ENCODE results near the gene UNC13C. TPM values are rescaled to one million over a fixed set of nuclear protein-coding genes. Genes with fewer than 3 reads are reported as not detected.

The UNC13C gene
- total RNA-seq, 1 donor from 2014 or later = 0.21 TPM

DNA sequence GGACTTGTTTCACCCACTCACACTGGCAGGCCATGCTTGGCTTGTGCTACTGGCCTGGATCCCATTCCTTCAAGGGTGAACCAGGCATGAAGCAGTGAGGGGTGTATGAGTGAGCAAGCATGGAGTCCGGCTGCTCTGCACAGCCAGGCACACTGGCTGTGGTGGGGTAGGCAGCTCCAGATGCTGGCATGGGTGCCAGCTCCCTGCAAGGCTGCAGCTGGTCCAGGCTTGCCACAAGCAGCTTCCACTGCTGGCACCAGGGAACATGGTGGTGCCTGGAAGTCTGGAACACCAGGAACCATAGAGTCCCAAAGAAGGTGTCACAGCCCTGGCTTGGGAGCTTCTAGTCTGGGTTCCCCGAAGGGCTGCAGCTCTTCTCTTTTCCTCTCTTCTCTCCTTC, 395.1 kb downstream of the UNC13C start:
- no peak overlapping the region for H3K4me3 ChIP-seq (ENCODE audit: low read depth, low read length)
- TF ChIP-seq, protein P1, sequence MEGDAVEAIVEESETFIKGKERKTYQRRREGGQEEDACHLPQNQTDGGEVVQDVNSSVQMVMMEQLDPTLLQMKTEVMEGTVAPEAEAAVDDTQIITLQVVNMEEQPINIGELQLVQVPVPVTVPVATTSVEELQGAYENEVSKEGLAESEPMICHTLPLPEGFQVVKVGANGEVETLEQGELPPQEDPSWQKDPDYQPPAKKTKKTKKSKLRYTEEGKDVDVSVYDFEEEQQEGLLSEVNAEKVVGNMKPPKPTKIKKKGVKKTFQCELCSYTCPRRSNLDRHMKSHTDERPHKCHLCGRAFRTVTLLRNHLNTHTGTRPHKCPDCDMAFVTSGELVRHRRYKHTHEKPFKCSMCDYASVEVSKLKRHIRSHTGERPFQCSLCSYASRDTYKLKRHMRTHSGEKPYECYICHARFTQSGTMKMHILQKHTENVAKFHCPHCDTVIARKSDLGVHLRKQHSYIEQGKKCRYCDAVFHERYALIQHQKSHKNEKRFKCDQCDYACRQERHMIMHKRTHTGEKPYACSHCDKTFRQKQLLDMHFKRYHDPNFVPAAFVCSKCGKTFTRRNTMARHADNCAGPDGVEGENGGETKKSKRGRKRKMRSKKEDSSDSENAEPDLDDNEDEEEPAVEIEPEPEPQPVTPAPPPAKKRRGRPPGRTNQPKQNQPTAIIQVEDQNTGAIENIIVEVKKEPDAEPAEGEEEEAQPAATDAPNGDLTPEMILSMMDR (IDR thresholded peaks at IDR 0.05; ENCODE audit: insufficient read depth, low read length, poor library complexity, severe bottlenecking) = no peak
- no peaks in the 10 kb centered on the region for H3K36me3 ChIP-seq (ENCODE audit: control insufficient read depth, insufficient read depth, low read length)
- no peak for DNase-seq (ENCODE audit: low read depth)
- H3K27me3 ChIP-seq (ENCODE audit: control insufficient read depth, insufficient read depth, low read length) = no peaks in the 10 kb centered on the region

DNA sequence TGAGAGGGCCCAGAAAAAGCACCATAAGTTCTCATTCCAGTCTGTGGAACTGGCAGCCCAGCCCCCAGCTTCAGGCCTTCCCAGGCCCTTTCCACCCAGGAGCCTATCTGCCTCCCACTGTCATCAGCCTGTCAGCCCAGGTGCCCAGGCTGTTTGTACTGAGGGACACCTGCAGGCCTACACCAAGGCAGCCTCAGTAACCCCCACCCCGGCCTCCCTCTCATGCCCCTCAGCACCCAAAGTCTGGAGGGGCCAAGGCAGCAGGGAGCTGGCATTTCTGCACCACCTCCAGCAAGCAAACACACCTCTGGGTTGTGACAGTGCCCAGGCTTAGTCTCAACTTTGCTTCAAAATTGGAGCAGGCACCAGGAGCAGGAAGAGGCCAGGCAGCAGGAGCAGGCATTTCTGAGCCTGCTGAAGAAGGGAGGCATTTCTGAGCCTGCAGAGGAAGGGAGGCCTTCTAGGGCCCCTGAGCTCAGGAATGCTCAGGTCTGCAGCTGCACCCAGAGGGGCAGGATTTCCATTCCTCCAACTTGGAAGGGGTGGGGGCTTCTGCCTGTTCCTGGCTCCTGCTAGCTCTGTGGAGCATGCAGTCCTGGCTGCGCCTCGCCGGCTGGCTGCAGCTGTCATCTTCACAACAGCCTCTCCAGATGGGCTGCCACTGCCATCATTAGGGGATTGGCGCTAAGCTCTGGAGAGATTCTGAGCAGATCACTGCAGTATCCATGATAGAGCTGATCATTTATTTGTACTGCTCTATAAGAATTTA, 396.1 kb downstream of the UNC13C start:
- Histone ChIP-seq H3K27me3 (ENCODE audit: control insufficient read depth, insufficient read depth, low read length) (no peaks in the 10 kb centered on the region), H3K36me3 (ENCODE audit: control insufficient read depth, insufficient read depth, low read length) (no peaks in the 10 kb centered on the region), H3K4me3 (ENCODE audit: low read depth, low read length) (no peak overlapping the region)
- DNase-seq (ENCODE audit: low read depth) = no peak
- TF ChIP-seq, protein P1 (IDR thresholded peaks at IDR 0.05; ENCODE audit: insufficient read depth, low read length, poor library complexity, severe bottlenecking) = no peak

DNA sequence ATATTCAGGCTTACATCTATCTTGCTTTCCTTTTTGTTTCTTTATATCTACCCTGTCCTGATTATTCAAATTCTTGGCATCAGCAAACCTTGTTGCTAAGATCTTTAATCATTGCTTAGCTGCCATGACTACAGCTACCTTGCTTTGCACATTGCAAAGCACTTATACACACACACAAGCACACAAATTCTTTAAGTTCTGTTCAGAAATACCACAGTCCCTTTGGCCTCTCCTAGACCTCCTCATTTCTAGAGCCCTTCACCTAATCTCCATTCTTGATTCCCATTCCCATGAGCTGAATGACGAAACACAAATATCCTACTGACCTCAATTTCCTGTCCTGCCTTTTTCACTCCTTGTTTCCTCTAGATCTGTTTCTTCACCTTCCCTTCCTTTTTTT, 409.6 kb downstream of the UNC13C start:
- TF ChIP-seq, protein P1 (IDR thresholded peaks at IDR 0.05; ENCODE audit: insufficient read depth, low read length, poor library complexity, severe bottlenecking) = no peak
- no peak for DNase-seq (ENCODE audit: low read depth)
- Histone ChIP-seq H3K4me3 (ENCODE audit: low read depth, low read length) (no peak overlapping the region), H3K36me3 (ENCODE audit: control insufficient read depth, insufficient read depth, low read length) (no peaks in the 10 kb centered on the region), H3K27me3 (ENCODE audit: control insufficient read depth, insufficient read depth, low read length) (no peaks in the 10 kb centered on the region)

DNA sequence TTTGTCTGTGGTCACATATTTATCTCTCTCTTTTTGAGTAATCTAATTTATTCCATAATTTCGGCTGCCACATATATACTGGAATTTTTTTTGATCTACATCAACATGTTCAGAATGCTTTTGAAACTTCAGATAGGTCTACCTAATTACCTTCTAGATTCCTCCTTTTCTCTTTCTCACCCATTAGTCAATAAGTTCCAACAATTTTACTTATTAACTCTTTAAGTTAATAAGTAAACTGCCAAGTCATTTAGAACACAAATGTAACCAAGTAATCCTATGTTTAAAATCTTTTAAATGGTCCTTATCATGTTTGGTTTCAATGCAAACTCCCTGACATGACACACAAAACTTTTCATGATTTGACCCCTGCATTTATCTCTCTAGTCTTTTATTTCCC, 410.5 kb downstream of the UNC13C start:
- Histone ChIP-seq H3K27me3 (ENCODE audit: control insufficient read depth, insufficient read depth, low read length) (no peaks in the 10 kb centered on the region), H3K4me3 (ENCODE audit: low read depth, low read length) (no peak overlapping the region), H3K36me3 (ENCODE audit: control insufficient read depth, insufficient read depth, low read length) (no peaks in the 10 kb centered on the region)
- TF ChIP-seq, protein P1 (IDR thresholded peaks at IDR 0.05; ENCODE audit: insufficient read depth, low read length, poor library complexity, severe bottlenecking) = no peak
- DNase-seq (ENCODE audit: low read depth) = no peak

DNA sequence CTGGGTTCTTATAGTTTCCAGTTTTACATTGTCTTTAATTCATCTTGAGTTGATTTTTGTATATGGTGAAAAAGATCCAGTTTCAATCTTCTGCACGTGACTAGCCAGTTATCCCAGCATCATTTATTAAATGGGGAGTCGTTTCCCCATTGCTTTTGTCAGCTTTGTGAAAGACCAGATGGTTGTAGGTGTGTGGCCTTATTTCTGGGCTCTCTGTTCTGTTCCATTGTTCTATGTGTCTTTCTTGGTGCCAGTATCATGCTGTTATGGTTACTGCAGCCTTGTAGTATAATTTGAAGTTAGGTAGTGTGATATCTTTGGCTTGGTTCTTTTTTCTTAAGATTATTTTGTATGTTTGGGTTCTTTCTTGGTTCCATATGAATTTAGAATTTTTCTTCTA, 432.2 kb downstream of the UNC13C start:
- TF ChIP-seq, protein P1 (IDR thresholded peaks at IDR 0.05; ENCODE audit: insufficient read depth, low read length, poor library complexity, severe bottlenecking) = no peak

DNA sequence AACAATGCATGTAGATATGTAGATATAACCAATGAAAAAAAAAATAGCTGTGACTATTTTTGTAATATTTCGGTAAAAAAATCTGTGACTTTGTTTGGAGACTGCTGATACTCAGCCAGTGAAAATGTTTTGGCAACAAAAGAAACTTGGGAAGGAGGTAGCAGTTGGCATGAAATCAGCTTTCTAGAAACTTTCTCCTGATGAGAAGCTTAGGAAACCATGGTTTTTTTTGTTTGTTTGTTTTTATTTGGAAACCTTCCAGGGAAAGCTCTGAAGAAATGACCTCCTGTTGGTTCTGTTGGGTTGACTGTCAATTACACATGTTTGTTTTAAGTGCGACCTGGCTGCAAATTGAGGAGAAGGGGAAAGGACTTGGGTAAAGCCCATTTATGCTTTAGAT, 445.9 kb downstream of the UNC13C start:
- no peak overlapping the region for H3K4me3 ChIP-seq (ENCODE audit: low read depth, low read length)
- TF ChIP-seq, protein P1 (IDR thresholded peaks at IDR 0.05; ENCODE audit: insufficient read depth, low read length, poor library complexity, severe bottlenecking) = no peak

More for the DNA sequence above, 432.2 kb downstream of the UNC13C start:
- Histone ChIP-seq H3K4me3 (ENCODE audit: low read depth, low read length) (no peak overlapping the region), H3K27me3 (ENCODE audit: control insufficient read depth, insufficient read depth, low read length) (no peaks in the 10 kb centered on the region), H3K36me3 (ENCODE audit: control insufficient read depth, insufficient read depth, low read length) (no peaks in the 10 kb centered on the region)
- no peak for DNase-seq (ENCODE audit: low read depth)

More for the DNA sequence above, 445.9 kb downstream of the UNC13C start:
- no peak for DNase-seq (ENCODE audit: low read depth)
- no peaks in the 10 kb centered on the region for H3K36me3 ChIP-seq (ENCODE audit: control insufficient read depth, insufficient read depth, low read length)
- no peaks in the 10 kb centered on the region for H3K27me3 ChIP-seq (ENCODE audit: control insufficient read depth, insufficient read depth, low read length)
